HG03064 (cell line): ENCODE measurements around the gene SORCS2.

Experiments used
- ATAC-seq: cut with Tn5 transposase; IDR thresholded peaks from one replicate; pipeline ENCODE4 v1.9.1; 2021; ENCODE audit warnings: low read depth; ENCODE audit not compliant: unreplicated experiment

SORCS2 gene

DNA sequence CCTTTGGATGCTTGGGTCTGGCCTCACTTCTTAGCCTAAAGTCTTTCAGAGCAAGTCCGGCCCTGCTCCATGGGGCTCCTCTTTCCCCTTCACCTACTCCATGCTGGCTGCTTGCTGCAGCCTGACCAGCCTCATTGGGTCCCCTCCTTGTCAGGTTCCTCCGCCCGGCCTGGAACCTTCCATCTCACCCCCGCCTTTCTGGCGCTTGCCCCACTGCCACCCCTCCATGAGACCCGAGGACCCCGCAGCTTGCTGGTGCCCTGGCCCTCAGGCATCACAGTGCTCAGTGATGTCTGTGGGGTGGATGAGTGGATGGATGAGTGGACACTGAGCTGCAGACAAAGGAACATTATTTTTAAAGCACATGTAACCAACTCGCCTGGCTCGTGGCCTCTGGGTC lies 24.7 kb downstream of the SORCS2 start:
- no peak for ATAC-seq

GRCh38 chr4:7217474-7218321 lies 25.4 kb downstream of the SORCS2 start:
- no peak for ATAC-seq

GRCh38 chr4:7218686-7219085 lies 26.3 kb downstream of the SORCS2 start:
- no peak for ATAC-seq

DNA sequence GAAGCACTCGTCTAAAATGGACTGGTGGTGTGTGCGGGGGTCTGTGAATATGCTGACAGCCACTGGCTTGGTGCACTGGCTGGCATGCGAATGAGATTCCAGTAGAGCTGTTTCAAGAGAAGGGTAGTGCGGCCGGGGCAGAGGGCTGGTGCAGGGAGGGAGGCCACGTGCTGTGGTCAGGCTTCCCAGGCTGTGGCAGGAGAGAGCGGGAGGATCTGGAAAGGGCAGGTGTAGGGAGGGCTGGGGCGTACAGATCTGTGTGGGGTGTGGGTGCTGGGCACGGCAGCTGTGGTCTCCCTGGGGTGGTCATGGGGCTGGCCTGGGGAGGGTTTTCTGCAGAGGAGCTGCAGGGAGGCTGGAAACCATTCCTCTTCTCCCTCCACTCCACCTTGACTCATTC lies 30.2 kb downstream of the SORCS2 start:
- ATAC-seq: no peak

- ATAC-seq: no peak
Measured at GRCh38 chr4:7223541-7223940, 31.2 kb downstream of the SORCS2 start.

DNA sequence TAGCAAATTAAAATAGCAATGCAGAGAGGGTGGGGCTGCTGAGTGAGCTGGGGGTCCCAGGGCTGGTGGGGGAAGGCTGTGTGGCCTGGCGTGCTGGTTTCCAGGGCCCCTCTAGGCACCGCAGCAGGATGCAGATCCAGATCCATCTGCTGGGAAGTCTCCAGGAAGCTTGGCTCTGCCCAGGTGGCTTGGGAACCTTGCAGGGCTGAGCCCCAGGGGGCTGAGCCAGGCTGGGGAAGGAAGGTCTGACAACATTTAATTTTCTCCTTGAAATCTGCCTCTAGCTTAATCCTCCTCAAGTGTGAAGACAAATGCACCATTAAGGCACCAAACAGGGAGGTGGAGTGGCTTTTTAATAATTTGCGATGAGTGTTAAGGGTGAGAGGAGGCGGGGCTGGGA lies 31.7 kb downstream of the SORCS2 start:
- ATAC-seq: no peak

DNA sequence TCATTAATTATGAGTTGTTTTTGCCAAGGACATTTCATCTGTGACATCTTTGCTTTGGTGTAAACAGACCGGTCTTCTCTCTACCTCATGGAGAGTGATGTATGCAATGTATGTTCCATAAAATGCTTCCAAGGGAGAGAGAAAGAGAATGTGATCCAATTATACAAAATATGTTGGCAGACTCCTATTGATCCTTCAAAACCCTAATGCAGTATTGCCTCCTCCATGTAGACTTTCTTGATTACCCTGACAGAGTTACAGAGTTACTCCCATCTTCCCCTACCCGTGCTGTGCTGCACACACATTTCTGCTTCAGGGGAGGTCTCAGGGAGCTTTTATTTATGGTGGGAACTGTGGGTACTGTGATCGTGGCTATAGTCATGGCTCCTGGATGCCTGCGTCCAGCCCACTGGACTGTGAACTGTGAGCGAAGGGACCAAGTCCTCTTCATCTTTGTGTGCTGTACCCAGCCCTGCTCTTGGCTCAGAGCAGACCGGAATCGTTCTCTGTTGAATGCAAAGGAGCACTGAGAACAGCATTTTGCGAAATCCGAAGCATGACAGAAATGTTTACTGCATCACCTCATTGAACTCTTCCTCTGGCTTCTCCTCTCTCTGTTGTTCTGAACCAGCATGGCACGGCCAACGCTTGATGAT lies 32.7 kb downstream of the SORCS2 start:
- ATAC-seq: no peak

DNA sequence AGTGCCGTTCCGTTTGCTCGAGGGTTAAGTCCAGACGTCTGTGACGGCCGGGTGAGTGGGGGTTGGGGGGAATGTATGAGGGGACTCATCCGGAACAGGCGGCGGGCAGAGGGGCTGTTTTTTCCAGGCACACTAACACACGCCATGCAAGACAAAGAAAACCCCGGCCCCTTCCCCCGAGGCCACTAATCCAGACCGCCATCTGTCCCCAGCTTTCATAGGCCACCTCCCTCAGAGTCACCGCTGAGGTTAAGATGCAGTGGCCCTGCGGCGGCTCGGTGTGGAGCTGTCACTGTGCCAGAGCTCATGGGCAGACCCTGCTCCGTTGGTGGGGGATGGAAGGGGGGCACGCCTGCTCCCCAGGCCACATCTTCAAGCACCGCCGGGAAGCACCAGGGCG lies 34.1 kb downstream of the SORCS2 start:
- ATAC-seq: no peak

GRCh38 chr4:7227008-7227407 lies 34.7 kb downstream of the SORCS2 start:
- ATAC-seq: no peak

DNA sequence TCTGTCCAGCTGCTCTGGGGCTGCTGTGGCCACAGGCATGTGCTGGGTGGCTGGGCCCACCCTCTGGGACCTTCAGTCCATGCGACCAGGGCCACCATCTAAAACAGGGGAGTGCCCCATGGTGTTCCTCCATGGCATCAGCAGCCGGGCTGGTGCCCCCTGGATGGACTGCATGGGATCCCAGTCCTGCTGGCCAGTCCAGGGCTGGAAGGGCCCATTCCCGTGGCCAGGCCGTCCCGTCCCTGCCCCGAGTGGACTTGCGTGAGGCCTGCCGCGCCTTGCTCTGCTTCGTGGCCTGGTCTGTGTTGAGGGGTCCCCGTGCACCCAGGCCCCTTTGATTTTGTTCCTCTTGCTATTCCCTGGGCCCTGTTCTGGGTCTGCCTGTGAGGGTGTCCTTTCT lies 36.4 kb downstream of the SORCS2 start:
- ATAC-seq: no peak

- ATAC-seq: no peak
Measured at GRCh38 chr4:7232061-7232650, 39.8 kb downstream of the SORCS2 start.

DNA sequence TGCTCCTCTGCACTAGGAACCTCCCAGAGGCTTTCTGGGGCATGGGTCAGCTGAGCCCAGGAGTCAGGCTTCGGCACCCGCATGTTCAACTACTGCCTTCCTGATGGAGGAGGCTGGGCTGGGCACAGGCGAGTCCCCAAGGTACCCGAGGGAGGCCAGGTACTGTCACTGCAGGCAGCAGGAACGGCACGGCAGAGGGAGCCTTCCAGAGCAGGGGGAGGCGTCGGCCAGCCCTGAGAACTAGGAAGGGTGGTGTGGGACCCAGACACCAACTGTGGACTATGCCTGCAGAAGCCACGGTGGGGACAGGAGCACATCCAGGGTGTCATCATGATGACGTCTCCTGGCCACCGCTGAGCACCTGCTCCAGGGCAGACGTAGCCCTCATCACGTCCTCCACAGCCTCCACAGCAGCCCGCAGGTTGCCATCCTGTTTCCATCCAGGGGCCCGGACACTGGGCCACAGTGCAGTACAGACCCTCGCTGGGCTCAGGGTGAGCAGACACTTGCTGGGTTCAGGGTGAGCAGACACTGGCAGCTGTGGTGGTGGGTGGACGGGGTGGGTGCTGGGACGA lies 40.8 kb downstream of the SORCS2 start:
- no peak for ATAC-seq

- no peak for ATAC-seq
Measured at GRCh38 chr4:7233601-7234000, 41.3 kb downstream of the SORCS2 start.

- ATAC-seq: no peak
Measured at GRCh38 chr4:7234355-7235029, 42.2 kb downstream of the SORCS2 start.

GRCh38 chr4:7235030-7235380 lies 42.7 kb downstream of the SORCS2 start:
- ATAC-seq: no peak

DNA sequence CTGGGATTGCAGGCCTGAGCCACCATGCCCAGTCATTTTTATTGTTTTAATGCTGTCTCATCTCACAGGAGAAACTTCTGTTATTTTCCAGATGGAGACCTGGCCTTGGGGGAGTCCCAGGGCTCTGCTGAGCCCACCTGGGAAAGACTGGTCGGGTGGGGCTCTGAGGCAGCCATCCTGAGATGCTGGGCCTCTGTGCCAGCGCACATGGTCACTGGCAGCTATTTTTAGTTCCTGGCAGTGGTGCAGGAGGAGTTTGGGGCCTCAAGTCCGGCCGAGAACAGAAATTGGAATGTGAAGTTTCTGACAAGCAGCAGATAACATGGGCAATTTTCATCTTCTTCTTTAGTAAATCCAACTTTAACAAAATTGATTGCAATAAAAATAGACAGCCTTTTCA lies 44.5 kb downstream of the SORCS2 start:
- no peak for ATAC-seq

DNA sequence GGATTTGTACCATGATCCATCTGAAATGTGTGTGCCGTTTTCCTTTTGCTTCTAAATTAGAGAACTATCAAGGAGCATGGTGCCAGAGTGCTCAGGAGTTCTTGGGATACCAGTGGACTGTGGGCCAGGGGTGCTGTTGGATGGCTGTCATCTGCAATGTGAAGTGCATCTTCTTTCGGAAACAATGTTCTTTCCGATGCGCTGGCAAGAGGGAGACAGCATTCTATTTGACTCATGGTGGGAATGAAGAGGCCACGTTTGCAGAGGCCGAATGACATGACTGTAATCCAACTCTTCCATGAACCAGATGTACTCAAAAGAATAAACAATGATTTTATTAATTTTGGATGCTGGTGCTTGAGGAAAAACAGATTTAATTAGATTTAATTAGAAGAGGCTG lies 45.5 kb downstream of the SORCS2 start:
- ATAC-seq: no peak

- ATAC-seq: no peak
Measured at GRCh38 chr4:7238300-7238960, 46.1 kb downstream of the SORCS2 start.

- ATAC-seq: no peak
Measured at GRCh38 chr4:7239101-7239820, 46.9 kb downstream of the SORCS2 start.

DNA sequence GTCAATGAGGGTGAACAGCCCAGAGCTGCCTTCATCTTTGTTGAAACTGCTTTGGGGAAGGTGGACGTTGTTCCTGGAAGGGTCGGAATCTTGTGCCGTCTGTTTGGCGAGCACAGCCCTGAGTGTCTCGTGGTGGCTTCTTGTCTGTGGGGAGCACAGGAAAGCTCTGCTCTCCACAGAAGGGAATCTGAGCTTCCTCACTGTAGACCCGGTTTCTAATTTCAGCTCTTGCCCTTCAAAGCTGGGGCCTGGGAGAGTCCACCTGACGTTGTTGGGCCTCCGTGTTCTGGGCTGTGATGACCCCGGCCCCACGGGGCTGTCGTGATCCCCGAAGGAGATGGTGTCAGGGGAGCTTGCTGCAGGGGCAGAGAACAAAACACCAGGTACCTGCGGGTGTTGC lies 47.5 kb downstream of the SORCS2 start:
- ATAC-seq: no peak
